Renal pelvis (tissue), 12 donors: ENCODE measurements around the gene EVC2. TPM values are rescaled to one million over a fixed set of nuclear protein-coding genes. Genes with fewer than 3 reads are reported as not detected.
A peak's percentile ranks its signal among the peaks of the same experiment; 100 is the strongest.

Experiments
- DNase-seq: peaks from one replicate; pipeline ENCODE4 v3.0.0-alpha.2; 2013
- long read RNA-seq, 16 experiments: transcript quantifications; one replicate each; lab custom pipeline, GENCODE V29; 2026
- polyA plus RNA-seq, 3 donors: library from polyadenylated mRNA; unstranded; fragments of 120-200 nt; gene quantifications; one replicate each; pipeline ENCODE4 v1.2.1, GENCODE V29; 2013; ENCODE audit not compliant: insufficient read length in 3 of 3

EVC2 gene
- polyA plus RNA-seq, result 10 to 100 TPM in 1 of 3 donors, 1 to 10 TPM in 2; 8.8 to 10.0 (median 9.4) TPM
- long read RNA-seq, donor 1, result 0 reads
- long read RNA-seq, donor 2, full-length matches to known transcripts, result 1 of 1 reads
- long read RNA-seq, donor 2, partial matches to known transcripts, result 0 of 1 reads
- long read RNA-seq, donor 2, other reads (novel, unspliced or antisense), result 0 of 1 reads
- long read RNA-seq, donor 3, result 0 reads
- long read RNA-seq, donor 4, full-length matches to known transcripts, result 2 of 2 reads
- long read RNA-seq, donor 4, partial matches to known transcripts, result 0 of 2 reads
- long read RNA-seq, donor 4, other reads (novel, unspliced or antisense), result 0 of 2 reads
- long read RNA-seq, donor 5, result 0 reads
- long read RNA-seq, donor 6, full-length matches to known transcripts, result 1 of 25 reads
- long read RNA-seq, donor 6, partial matches to known transcripts, result 19 of 25 reads
- long read RNA-seq, donor 6, other reads (novel, unspliced or antisense), result 5 of 25 reads
- long read RNA-seq, donor 7, result 0 reads
- long read RNA-seq, donor 8, full-length matches to known transcripts, result 1 of 1 reads
- long read RNA-seq, donor 8, partial matches to known transcripts, result 0 of 1 reads
- long read RNA-seq, donor 8, other reads (novel, unspliced or antisense), result 0 of 1 reads
- long read RNA-seq, donor 9, result 0 reads
- long read RNA-seq, donor 10, result 0 reads
- long read RNA-seq, donor 11, result 0 reads
- long read RNA-seq, donor 12, full-length matches to known transcripts, result 3 of 3 reads
- long read RNA-seq, donor 12, partial matches to known transcripts, result 0 of 3 reads
- long read RNA-seq, donor 12, other reads (novel, unspliced or antisense), result 0 of 3 reads
- long read RNA-seq, donor 13, result 0 reads
- long read RNA-seq, donor 14, result 0 reads
- long read RNA-seq, donor 15, full-length matches to known transcripts, result 2 of 2 reads
- long read RNA-seq, donor 15, partial matches to known transcripts, result 0 of 2 reads
- long read RNA-seq, donor 15, other reads (novel, unspliced or antisense), result 0 of 2 reads
- long read RNA-seq, donor 16, full-length matches to known transcripts, result 1 of 1 reads
- long read RNA-seq, donor 16, partial matches to known transcripts, result 0 of 1 reads
- long read RNA-seq, donor 16, other reads (novel, unspliced or antisense), result 0 of 1 reads

GRCh38 chr4:5708449-5709206 lies at the start of gene EVC2:
EVC2 (minus strand) TSS chr4:5708559; CDS start chr4:5708513, 46 bp downstream.
- peak; percentile 54 for DNase-seq

GRCh38 chr4:5757954-5758353 lies 49.6 kb upstream of the EVC2 start:
- DNase-seq, result no peak

DNA sequence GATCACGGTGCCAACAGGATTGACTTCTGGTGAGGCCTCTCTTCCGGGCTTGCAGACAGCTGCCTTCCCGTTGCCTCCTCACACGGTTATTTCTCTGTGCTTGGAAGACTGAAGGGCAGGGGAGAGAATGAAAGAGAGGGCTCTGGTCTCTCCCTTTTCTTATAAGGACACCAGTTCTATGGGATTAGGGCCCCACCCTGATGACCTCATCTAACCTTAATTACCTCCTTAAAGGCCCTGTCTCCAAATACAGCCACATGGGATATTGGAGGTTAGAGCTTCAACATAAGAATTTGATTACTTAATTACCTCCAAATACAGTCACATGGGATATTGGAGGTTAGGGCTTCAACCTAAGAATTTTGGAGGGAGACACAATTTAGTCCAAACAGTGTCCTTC lies 49.2 kb upstream of the EVC2 start:
- no peak for DNase-seq

- DNase-seq, result no peak
Measured at GRCh38 chr4:5757091-5757490, 48.7 kb upstream of the EVC2 start.

DNA sequence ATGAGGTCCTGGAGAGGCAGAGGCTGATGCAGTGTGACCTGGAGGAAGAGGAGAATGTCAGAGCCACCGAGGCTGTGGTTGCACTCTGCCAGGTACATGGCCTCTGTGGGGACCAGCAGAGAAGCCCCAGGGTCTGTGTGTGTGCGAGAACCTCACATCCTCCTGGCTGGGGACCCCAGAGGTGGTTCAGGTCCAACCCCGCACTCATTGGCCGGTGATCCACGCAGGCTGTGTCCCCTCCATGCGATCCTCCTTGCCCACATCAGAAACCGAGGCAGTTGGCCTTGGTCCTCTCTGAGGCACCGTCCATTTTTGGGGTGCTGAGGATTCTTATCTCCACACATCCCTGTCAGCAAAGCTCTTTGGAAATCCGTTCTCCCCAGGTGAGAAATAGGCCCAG lies 47.9 kb upstream of the EVC2 start:
- DNase-seq, result no peak

DNA sequence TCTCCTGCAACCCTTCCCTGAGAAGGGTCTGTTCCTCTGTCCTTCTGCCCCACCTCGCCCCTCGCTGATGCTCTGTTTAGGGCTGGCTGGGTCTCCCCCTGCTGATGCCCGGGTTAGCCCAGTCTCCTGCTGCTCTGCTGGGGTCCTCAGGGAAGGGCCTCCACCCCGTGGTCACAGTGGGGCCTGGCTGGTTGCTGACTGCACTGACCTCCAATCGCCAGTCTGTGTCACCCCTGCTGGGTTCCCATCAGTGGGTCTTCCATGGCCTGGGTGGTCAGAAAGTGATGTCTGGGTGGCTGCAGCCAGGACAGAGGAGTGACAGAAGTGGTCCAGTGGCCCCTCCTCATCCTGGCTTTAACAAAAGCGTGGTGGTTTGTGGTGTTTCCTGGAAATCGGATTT lies 47.3 kb upstream of the EVC2 start:
- DNase-seq, result no peak

- DNase-seq, result no peak
Measured at GRCh38 chr4:5755161-5755560, 46.8 kb upstream of the EVC2 start.

- DNase-seq, result no peak
Measured at GRCh38 chr4:5754529-5754881, 46.1 kb upstream of the EVC2 start.

- no peak for DNase-seq
Measured at GRCh38 chr4:5753766-5754528, 45.6 kb upstream of the EVC2 start.

DNA sequence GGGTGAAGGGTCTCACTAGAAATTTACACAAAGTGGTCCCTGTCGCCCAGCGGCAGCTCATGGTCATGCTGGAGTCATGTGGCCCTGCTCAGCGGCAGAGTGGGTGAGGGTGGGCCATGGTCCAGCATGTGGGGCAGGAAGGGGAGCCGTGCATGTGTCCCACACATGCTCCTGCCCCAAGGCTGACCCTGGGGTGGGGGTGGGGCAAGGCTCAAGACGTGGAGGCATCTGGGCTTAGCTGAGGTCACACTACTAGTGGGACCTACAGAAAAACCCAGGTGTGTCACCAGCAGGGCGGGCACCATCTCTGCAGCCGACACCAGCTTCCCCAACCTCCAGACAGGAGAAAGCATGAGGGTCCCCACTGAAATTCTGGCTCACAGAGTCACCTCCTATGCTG lies 45.0 kb upstream of the EVC2 start:
- no peak for DNase-seq

DNA sequence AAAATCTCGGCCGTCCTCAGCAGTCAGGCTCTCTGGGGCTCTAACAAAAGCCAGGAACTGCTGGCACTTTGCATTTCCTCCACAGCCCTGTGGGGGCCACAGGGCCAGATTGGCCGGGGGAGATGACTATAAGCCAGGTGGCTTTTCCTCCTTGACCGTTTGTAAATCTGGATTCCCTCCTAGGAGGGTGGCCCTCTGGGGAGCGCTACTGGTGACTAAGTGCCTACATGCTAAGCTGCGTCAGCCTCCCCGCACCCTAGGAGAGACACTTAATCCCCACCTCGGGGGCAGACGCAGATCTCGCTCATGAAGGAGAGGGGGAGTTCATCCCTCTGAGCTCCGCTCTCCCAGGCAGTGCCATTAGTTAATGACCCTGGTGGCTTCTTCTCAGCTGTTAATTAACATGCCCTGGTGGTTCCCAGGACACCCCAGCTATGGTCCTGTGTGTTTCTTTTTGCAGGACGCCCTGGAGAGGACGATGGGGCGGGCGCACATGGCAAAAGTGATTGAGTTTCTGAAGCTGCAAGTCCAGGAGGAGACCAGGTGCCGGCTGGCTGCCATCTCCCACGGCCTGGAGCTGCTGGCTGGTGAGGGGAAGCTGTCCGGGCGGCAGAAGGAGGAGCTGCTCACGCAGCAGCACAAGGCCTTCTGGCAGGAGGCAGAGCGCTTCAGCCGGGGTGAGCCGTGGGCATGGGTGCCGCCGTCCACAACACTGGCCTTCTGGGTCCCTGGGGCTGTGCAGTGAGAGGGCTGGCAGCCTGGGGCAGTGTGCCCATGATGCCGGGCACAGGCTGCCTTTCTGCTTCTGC lies 44.2 kb upstream of the EVC2 start:
- DNase-seq, result no peak

GRCh38 chr4:5751666-5752375 lies 43.5 kb upstream of the EVC2 start:
- no peak for DNase-seq

DNA sequence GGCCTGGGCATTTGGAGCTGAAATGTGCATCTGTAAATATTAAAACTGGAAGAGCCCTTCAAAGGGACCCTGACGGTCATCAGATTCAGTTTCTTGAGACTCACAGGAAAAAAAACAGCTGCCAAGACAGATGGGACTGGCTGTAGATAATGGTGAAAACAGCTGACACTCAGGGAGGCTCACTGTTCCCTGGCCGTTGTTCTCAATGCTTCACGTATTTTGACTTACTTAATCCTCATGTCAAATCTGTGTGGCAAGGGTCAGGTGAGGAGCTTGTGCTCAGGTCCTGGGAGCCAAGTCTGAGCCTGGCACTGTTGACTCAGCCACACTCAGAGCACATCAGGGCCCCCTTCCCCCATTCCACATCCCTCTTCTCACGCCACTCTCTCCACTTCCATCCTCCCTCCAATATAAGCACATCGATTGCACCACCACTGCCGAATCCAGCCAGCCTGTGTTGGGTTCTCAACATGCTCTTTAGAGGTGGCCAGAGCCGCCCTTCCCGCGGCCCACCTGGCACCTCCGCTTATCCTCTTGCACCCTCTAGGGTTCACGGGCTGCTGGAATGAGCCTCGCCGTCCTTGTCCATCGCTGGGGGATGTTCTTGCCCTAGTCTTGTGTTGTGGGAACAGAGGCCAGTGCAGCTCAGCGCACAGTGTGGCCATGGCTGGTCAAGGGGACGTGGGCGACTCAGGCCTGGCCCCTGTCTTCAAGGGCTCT lies 42.7 kb upstream of the EVC2 start:
- DNase-seq, result no peak

GRCh38 chr4:5750052-5750945 lies 41.9 kb upstream of the EVC2 start:
- no peak for DNase-seq

DNA sequence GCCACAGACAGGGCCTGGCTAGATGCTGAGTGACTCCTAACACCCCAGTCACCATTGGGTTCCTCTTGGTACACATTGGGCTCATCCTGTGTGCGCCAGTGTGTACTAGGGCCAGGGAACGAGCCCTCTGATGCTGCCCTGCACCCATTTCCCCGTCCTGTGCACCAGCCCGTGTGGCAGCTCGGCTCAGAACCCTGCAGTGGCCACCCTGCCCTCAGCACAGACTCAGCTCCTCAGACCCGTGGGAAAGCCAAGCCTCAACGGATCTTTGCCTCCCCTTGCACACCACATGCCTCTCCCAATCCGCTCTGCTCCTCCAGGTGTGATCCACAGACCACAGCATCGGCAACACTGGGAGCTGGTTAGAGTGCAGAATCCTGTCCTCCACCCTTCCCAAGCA lies 41.2 kb upstream of the EVC2 start:
- DNase-seq, result no peak

GRCh38 chr4:5747738-5748375 lies 39.5 kb upstream of the EVC2 start:
- peak; percentile 42 for DNase-seq
